Thyroid gland (tissue), 4 donors: ENCODE data around the gene KANSL3. TPM values are rescaled to one million over a fixed set of nuclear protein-coding genes. Genes with fewer than 3 reads are reported as not detected.

Experiments used
- DNase-seq, 2 donors: peaks; one replicate each; pipeline ENCODE4 v3.0.0-alpha.2; 2019
- H3K27ac ChIP-seq, 3 donors: fragments of 200-600 bp; sonication (generic); 1 replicate in 2 of 3; 2 replicates in 1 of 3; pipeline ENCODE4 v1.5.1; 2016 to 2019; ENCODE audit warnings: mild to moderate bottlenecking in 1 of 3, moderate library complexity in 1 of 3
- H3K27me3 ChIP-seq: fragments of 200-600 bp; sonication (generic); one replicate; pipeline ENCODE4 v1.5.1; 2019
- H3K36me3 ChIP-seq, 2 donors: fragments of 200-600 bp; sonication (generic); one replicate each; pipeline ENCODE4 v1.5.1; 2016 to 2019
- H3K4me1 ChIP-seq, 2 donors: fragments of 200-600 bp; sonication (generic); one replicate each; pipeline ENCODE4 v1.5.1; 2017 to 2019
- H3K4me3 ChIP-seq, 3 donors: fragments of 200-600 bp; sonication (generic); replicated peaks in 1 of 3; 1 replicate in 2 of 3; 2 replicates in 1 of 3; pipeline ENCODE4 v1.5.1; 2016; ENCODE audit warnings: mild to moderate bottlenecking in 1 of 3
- H3K9me3 ChIP-seq: fragments of 200-600 bp; sonication (generic); one replicate; pipeline ENCODE4 v1.5.1; 2017
- POLR2A ChIP-seq, 2 donors: fragments of 450-650 bp; IDR thresholded peaks; one replicate each; pipeline ENCODE4 v1.6.1; 2017; ENCODE audit warnings: antibody characterized with exemption in 2 of 2, mild to moderate bottlenecking in 2 of 2, moderate library complexity in 1 of 2
- WGBS, 2 donors: methylation state at CpG; one replicate each; pipeline ENCODE4 v1.1.5; 2017; 5-methylcytosine and 5-hydroxymethylcytosine counted together
- intact Hi-C: fragments of 100-400 bp; cut with DNase I; formaldehyde crosslinking; loops from one replicate; pipeline ENCODE4 v1.15.1; 2023
- total RNA-seq, 4 donors: library from RNA; depleted of rRNA; stranded (reverse); fragments of >200 nt; gene quantifications; one replicate each; pipeline ENCODE4 v1.2.3, GENCODE V29; 2016
- TF ChIP-seq, protein P1 (sequence below), 6 experiments: fragments of 200-600 bp in 3 of 6; fragments of 450-650 bp in 3 of 6; sonication (generic) in 3 of 6; IDR thresholded peaks; one replicate each; pipeline ENCODE4 v1.5.1; 2016 to 2019; ENCODE audit warnings: antibody characterized with exemption in 6 of 6, mild to moderate bottlenecking in 2 of 6, inconsistent platforms in 1 of 6, moderate library complexity in 1 of 6

The KANSL3 gene
- total RNA-seq, 4 donors from 2014 or later = 46.2 to 65.5 (median 55.8) TPM

DNA sequence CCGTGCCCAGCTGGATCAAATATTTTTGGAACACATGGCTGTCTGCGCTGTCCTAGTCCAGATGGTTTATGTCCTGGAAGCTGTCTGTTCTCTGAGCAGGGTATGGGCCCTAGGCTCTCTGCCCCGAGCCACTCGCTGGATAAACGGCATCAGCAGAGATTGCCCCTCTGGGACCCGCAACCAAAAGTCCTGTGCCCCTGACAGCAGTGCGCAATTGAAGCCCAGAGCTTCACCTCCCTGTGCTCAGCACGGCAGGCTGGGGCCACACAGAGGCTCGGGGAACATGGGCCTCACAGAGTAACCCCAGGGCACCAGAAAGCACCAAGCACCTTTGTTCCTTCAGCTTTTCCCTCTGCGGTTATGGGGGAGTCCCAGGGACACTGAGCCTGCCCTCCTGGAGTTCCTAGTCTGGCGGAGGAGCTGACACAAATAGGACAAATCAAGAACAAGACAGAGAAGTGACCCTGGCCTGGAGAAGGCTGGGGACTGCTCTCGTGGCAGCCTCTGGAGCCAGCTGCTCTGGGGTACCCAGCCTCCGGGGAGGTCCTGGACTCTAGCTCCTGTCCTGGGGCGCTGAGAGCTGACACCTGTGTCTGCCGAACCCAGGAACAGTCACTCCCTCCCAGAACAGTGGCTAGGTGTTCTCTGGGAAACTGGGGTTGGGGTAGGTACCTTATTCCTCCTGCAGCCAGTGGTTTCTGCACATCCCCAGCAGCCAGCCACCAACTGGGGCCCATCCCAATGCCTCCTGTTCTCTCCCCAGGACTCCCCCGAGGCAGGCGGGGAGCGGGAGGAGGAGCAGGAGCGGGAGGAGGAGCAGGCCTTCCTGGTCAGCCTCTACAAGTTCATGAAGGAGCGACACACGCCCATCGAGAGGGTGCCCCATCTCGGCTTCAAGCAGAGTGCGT lies 89.3 kb downstream of the KANSL3 start:
- TF ChIP-seq POLR2A (IDR thresholded peaks at IDR 0.05) = no peak
- TF ChIP-seq, protein P1, sequence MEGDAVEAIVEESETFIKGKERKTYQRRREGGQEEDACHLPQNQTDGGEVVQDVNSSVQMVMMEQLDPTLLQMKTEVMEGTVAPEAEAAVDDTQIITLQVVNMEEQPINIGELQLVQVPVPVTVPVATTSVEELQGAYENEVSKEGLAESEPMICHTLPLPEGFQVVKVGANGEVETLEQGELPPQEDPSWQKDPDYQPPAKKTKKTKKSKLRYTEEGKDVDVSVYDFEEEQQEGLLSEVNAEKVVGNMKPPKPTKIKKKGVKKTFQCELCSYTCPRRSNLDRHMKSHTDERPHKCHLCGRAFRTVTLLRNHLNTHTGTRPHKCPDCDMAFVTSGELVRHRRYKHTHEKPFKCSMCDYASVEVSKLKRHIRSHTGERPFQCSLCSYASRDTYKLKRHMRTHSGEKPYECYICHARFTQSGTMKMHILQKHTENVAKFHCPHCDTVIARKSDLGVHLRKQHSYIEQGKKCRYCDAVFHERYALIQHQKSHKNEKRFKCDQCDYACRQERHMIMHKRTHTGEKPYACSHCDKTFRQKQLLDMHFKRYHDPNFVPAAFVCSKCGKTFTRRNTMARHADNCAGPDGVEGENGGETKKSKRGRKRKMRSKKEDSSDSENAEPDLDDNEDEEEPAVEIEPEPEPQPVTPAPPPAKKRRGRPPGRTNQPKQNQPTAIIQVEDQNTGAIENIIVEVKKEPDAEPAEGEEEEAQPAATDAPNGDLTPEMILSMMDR (IDR thresholded peaks at IDR 0.05) = no peak
- Histone ChIP-seq H3K27ac (no peak overlapping the region), H3K36me3 (peaks cover 8 to 11% of the 10 kb centered on the region in 2 donors), H3K27me3 (no peaks in the 10 kb centered on the region), H3K4me1 (no peaks in the 10 kb centered on the region), H3K4me3 (no peak overlapping the region), H3K9me3 (no peaks in the 10 kb centered on the region)
- no peak for DNase-seq
- intact Hi-C loops = no loop called here
- WGBS, 2 donors = 85 to 92% methylated on average over 9 to 17 of the region's 24 CpGs

DNA sequence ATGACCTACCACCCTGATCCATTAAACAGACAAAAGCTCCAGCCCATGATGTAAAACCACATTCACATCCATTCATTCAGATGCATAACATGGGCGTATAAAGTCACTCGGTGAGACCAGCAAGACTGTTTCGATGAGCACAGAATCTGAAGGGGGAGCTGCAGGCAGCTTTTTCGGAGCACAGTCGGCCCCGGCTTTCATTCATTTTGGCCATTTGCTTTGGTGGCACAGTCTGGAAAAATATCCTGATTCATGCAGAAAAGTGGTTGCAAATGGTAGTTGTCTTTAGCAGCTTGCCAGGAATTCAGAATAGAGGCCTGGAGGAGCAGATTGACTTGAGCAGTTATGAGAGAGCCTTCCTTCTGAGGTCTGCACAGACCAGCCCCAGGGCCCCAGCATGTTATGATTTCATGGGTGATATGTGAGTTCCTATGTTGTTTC lies 90.4 kb downstream of the KANSL3 start:
- Histone ChIP-seq H3K4me3 (no peak overlapping the region), H3K36me3 (peaks cover 8 to 11% of the 10 kb centered on the region in 2 donors), H3K9me3 (no peaks in the 10 kb centered on the region), H3K4me1 (no peaks in the 10 kb centered on the region), H3K27ac (no peak overlapping the region), H3K27me3 (no peaks in the 10 kb centered on the region)
- DNase-seq = no peak
- 74 to 76% methylated on average over 6 of the region's 6 CpGs for WGBS, 2 donors
- intact Hi-C loops = no loop called here
- TF ChIP-seq POLR2A (IDR thresholded peaks at IDR 0.05) = no peak
- TF ChIP-seq, protein P1 (IDR thresholded peaks at IDR 0.05) = no peak

DNA sequence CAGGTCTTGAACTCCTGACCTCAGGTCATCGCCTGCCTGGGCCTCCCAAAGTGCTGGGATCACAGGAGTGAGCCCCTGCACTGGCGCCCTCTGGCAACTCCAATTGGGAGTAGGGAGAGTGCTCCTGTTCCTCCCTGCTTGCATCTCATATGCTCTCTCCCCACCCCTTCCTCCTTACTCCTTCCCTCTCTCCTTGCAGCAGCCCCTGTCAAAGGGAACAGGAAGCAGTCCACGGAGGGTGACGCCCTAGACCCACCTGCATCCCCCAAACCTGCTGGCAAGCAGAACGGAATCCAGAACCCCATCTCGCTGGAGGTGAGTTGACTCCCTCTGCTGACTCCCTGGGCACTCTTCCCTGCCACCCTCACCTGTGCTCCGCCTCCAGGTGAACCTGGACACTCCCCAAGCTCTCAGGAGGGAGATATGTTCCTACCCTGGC lies 90.9 kb downstream of the KANSL3 start:
- intact Hi-C loops = no loop called here
- Histone ChIP-seq H3K9me3 (no peaks in the 10 kb centered on the region), H3K27ac (no peak overlapping the region), H3K36me3 (peaks cover 8 to 11% of the 10 kb centered on the region in 2 donors), H3K4me1 (no peaks in the 10 kb centered on the region), H3K4me3 (no peak overlapping the region), H3K27me3 (no peaks in the 10 kb centered on the region)
- DNase-seq = no peak
- WGBS, 2 donors = 83 to 91% methylated on average over 7 of the region's 7 CpGs
- TF ChIP-seq, protein P1 (IDR thresholded peaks at IDR 0.05) = no peak
- TF ChIP-seq POLR2A (IDR thresholded peaks at IDR 0.05) = no peak

DNA sequence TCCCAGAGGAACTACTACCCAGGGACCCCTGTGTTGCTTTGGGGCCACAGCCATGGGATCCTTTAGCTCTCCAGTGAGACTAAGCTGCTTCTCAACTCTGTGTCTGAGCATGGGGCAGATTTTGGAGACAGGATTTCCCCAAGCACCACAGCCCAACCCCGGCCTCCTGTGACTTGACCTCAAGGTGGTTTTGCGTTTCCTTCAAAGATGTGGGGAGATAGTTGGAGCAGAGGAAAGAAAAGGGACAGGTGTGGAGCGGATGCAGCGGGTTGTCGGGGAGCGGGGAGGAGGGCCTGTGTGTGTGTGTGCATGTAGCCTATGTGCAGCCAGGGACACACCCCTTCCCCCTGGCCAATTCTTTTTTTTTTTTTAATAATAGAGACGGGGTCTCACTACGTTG lies 91.3 kb downstream of the KANSL3 start:
- 89 to 90% methylated on average over 8 of the region's 8 CpGs for WGBS, 2 donors
- TF ChIP-seq POLR2A (IDR thresholded peaks at IDR 0.05) = no peak
- TF ChIP-seq, protein P1 (IDR thresholded peaks at IDR 0.05) = no peak

DNA sequence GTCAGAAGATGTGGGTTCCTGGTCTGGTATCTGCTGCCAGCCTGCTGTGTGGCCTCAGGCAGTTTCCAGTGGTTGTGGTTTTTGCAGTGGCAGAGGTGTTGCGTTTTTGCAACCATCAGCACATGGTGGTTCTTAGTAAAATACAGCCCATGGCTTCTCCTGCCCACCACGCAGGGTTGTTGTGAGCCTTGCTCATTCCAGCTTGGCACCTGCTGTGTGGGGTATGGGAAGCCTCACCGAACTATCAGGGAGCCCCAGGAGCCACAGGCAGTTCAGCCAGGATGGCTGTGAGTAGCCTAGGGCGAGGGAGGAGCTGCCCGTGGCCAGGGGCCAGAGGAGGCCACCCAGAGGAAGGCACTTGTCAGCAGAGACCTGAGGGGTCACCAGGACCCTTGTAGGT lies 91.8 kb downstream of the KANSL3 start:
- Histone ChIP-seq H3K9me3 (no peaks in the 10 kb centered on the region), H3K4me3 (no peak overlapping the region), H3K36me3 (peaks cover 7 to 9% of the 10 kb centered on the region in 2 donors), H3K27me3 (no peaks in the 10 kb centered on the region), H3K27ac (no peak overlapping the region), H3K4me1 (no peaks in the 10 kb centered on the region)
- TF ChIP-seq POLR2A (IDR thresholded peaks at IDR 0.05) = no peak
- TF ChIP-seq, protein P1 (IDR thresholded peaks at IDR 0.05) = no peak
- DNase-seq = no peak
- 91% methylated on average over 5 of the region's 5 CpGs for WGBS, 2 donors
- intact Hi-C loops = no loop called here

More for the DNA sequence above, 91.3 kb downstream of the KANSL3 start:
- intact Hi-C loops = no loop called here
- Histone ChIP-seq H3K27ac (no peak overlapping the region), H3K27me3 (no peaks in the 10 kb centered on the region), H3K4me3 (no peak overlapping the region), H3K9me3 (no peaks in the 10 kb centered on the region), H3K36me3 (peaks cover 8 to 11% of the 10 kb centered on the region in 2 donors), H3K4me1 (no peaks in the 10 kb centered on the region)
- no peak for DNase-seq
